Iris pigment epithelial cell (primary cell): ENCODE data around the gene CYP4V2.

Experiments
- DNase-seq: peaks from one replicate; pipeline ENCODE4 v3.0.0-alpha.2; 2011; ENCODE audit warnings: low read depth

The CYP4V2 gene

DNA sequence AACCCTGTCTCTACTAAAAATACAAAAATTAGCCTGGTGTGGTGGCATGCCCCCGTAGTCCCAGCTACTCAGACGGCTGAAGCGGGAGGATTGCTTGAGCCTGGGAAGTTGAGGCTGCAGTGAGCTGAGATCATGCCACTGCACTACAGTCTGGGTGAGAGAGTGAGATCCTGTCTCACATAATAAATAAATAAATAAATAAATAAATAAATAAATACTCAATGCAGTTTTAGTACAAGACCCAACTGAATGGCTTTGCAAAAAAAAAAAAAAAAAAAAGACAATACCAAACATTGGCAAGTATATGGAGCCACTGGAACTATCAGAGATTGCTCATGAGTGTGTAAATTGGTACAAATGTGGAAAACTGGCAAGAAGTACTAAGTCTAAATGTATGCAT lies 3.3 kb upstream of the CYP4V2 start:
- no peak for DNase-seq

GRCh38 chr4:186189656-186190055 lies 1.7 kb upstream of the CYP4V2 start:
- no peak for DNase-seq

GRCh38 chr4:186190581-186191199 lies 677 bp upstream of the CYP4V2 start:
- DNase-seq: peak; percentile 29

GRCh38 chr4:186192066-186192612 lies 772 bp downstream of the CYP4V2 start:
- DNase-seq: peak; percentile 46

GRCh38 chr4:186193851-186194250 lies 2.5 kb downstream of the CYP4V2 start:
- DNase-seq: no peak

GRCh38 chr4:186196063-186196462 lies 4.7 kb downstream of the CYP4V2 start:
- no peak for DNase-seq

- DNase-seq: no peak
Observed at GRCh38 chr4:186200516-186200915, 9.1 kb downstream of the CYP4V2 start.

- no peak for DNase-seq
Observed at GRCh38 chr4:186201010-186201409, 9.6 kb downstream of the CYP4V2 start.

DNA sequence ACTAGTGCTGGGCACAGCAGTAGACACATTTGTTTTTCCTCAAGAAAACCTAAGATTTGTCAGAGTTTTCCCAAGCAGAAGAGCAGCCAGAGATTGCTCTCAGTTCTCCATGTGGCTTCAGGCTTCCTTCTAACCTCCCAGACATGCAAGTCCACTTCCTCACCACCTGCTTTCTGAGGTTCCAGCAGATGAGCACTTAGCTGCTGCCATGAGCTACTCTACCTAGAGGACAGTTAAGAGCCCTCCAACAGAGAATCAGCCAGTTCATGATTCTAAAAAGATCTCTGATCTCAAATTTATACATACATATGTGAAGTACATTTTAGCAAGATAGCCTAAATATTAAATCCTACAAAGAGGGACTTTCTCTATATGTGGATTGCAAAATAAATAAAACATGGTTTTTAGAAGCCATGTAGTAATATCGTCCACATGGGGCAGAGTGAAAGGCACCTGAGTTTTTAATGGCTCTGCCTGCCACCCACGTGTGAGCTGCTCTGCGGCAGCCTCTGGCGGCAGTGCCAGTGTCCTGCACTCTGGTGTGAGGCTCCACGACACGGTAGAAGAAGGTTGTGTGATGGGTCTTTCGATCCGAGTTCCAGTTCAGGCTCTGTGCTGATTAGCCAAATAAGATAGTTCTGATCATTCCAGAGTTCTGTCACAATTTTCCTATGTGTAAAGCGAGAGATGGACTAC lies 10.3 kb downstream of the CYP4V2 start:
- peak; percentile 34 for DNase-seq

DNA sequence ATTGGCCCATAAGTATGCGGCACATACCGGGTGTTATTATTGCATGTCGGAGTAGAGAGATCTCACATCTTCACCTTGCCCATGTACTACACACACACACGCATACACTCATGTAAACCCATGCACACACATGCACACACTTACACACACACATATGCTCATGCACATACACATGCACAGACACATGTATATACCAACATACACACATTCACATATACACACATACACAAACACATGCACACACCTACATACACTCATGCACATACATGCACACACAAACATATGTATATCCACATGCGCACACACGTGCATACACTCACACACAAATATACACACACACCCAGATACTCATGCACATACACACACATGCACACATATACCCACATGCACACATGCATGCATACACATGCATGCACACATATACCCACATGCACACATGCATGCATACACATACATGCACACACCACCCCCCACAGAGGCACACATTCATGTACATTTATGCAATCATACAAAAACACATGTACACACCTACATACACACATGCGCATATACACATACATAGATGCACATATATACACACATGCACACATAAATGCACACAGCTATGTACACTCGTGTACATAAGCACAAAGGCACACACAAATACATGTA lies 11.2 kb downstream of the CYP4V2 start:
- no peak for DNase-seq

GRCh38 chr4:186203406-186203805 lies 12.0 kb downstream of the CYP4V2 start:
- DNase-seq: no peak

DNA sequence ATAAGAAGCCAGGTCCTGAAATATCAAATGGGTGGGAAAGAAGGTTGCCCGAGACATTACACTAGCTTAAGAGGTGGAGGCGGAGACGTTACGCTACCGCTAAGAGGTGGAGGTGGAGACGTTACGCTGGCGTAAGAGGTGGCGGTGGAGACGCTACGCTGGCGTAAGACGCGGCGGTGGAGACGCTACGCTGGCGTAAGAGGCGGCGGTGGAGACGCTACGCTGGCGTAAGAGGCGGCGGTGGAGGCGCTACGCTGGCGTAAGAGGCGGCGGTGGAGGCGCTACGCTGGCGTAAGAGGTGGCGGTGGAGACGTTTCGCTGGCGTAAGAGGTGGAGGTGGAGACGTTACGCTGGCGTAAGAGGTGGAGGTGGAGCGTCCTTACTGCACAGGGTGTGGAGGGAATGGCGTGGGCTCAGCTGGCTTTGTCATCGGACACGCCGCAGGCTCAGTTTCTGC lies 12.8 kb downstream of the CYP4V2 start:
- peak; percentile 75 for DNase-seq

DNA sequence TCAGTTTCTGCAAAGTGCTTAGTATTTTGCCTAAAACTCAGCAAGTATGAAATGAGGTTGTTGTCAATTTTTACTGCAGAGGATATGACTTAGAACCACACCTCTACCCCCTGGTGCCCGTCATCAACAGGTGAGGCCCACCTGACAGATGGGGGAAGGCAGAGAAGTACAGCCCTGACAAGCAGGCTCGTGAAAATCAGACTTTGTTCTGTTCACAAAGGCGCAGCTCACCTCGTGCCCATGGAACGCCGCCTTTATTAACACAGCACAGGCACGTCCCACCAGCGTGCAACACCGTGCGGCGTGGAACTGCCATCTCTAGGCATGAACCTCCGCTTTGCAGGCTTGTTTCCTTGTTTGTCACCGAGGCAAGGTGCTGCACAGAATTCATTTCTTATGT lies 13.3 kb downstream of the CYP4V2 start:
- no peak for DNase-seq

- DNase-seq: no peak
Observed at GRCh38 chr4:186205156-186205555, 13.8 kb downstream of the CYP4V2 start.

DNA sequence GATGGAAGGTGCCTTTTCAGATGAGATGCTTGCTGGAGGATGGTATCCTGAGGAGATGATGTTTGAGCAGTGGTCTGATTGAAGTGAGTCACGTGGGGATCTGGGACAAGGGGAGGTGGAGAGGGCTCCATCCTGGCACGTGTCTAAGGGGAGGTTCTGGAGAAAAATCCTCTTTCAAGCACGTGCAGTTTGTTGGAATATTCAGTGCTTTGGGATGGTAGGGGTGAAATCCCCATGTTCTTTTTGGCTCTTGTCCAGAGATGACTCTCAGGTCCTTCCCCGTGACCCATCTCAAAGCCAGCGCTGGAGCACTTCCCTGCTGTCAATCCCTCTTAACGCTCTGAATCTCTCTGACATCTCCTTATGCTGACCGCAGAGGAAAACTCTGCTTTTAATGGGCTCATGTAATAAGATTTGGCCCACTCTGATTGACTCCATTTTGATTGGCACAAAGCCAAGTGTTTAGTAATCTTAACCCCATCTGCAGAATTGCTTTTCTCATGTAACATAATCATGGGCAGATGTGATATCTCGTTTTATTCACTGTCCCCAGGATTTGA lies 25.2 kb downstream of the CYP4V2 start:
- DNase-seq: peak; percentile 18

DNA sequence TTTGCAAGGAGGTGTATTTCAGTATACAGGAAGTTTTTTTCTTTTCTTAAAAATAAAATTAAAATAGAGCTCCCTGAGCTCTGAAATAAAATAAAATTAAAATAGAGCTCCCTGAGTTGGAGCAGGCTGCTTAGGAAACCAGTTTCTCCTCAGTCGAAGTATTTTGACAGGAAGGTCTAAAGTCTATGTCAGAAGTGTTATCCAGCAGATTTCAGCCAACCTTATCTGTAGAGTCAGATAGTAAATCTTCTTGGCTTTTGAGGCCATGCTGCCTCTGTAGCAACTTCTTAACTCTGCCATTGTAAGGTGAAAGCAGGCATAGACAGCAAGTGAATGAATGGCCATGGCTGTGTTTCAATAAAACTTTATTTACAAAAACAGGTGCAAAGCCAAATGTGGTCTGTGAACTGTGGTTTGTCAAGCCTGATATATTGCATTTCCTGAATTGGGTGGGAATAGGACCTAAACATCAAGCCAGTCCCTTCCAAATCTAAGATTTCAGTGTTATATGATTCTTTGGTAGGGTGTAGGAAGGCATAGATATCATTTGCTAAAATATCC lies 26.4 kb downstream of the CYP4V2 start:
- DNase-seq: no peak

GRCh38 chr4:186221624-186222023 lies 30.3 kb downstream of the CYP4V2 start:
- no peak for DNase-seq

DNA sequence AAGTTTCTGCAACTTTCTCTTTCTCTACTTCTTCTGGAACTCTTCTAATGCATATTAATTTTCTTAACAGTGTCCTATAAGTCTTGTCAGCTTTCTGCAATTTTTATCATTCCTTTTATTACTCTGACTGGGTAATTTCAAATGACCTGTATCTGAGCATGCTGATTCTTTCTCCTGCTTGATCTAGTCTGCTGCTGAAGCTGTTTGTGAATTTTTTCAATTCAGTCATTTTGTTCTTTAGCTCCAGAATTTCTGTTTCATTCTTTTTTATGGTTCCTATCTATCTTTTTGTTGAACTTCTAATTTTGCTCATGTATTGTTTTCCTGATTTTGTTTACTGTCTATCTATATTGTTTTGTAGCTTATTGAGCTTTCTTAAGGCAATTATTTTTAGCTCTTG lies 34.5 kb downstream of the CYP4V2 start:
- DNase-seq: no peak

DNA sequence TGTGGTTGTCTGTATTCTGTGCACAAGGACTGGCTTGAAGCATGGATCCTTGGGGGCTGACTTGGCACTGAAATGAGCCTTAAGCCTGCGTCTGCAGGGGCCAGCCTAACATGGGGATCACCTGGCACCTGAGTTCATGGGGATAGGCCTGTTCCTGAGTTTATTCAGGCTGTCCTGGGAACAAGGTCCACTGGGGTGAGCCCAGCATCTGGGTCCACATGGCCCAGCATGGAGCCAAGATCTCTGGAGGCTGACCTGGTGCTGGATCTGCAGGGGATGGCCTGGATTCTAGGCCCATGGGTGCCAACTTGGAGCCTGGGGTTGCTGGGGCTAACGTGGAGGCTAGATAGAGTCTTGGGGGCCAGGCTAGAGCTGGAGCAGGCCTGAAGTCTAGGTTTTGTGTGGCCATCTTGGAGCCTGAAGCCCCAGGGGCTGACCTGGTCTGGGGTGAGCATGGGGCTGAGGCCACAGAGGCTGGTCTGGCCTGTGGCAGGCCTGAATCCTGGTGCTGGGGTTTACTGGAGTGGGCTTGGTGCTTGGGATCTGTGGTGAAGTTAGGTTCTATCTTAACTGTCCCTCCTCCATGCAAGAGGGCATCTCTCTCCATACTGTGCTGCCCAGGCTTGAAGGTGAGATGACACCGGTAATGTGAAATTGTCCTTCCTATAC lies 35.3 kb downstream of the CYP4V2 start:
- no peak for DNase-seq

DNA sequence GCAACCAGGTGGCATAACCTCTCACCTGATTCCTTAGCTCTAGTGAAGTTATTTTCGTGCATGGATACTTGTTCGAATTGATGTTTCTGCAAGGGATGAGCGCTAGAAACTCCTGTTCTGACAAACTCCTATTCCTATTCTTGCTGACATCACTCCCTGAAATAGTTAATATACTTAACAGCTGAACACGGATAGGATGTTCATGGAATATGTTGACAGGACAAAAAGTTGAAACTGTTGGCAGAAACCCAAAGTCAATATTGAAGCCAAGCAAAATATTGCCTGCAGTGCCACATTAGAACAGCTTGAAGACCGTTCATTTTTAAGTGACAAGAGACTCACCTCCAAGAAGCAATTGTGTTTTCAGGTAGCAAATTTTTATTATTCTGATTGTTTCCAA lies 35.9 kb downstream of the CYP4V2 start, which contains the start of gene KLKB1:
Gene KLKB1 (plus strand): TSS at position 287 of the 400 bp plus-strand sequence. CDS start 689 bp downstream, outside the sequence.
- peak; percentile 19 for DNase-seq

DNA sequence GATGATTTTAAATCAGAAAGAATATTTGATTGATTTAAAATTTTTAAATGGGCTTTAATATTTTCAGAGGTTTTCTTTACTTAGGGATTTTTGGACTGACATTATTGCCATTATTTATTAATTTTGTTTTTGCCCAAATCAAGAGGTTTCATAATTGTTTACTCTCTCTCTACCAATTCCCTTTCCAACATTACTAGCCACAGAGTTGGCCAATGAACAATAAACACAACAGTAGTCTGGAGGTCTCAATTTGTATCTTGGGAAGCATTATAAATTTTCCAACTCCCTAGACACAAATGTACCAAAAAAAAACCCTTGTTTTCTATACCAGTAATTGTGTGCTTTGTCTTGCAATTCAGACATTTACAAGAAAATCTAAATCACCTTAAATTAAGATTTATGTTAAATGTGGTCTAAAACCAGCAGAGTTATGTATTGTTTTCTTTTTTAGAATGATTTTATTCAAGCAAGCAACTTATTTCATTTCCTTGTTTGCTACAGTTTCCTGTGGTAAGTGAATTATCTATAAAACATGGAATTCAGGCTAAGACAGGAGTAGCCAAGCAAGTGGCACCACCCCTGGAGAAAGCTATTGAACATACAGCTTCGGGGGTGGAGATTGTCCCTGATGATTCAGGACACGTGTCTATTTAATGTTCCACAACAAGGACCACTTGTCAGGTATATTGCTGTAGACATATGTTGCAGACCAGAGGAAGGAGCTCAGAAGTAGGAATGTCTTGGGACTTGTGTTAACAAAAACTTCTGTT lies 36.6 kb downstream of the CYP4V2 start:
- DNase-seq: no peak
